HCT116 (cell line): Measurements from ENCODE around the gene TRIM43. TPM values are rescaled to one million over a fixed set of nuclear protein-coding genes. Genes with fewer than 3 reads are reported as not detected.

Source experiments
- ATAC-seq: fragments of 200-7000 bp; cut with Tn5 transposase; 2 replicates; pipeline ENCODE4 v1.9.1; 2020; ENCODE audit warnings: mild to moderate bottlenecking, moderate library complexity
- BruUV-seq: library from RNA; stranded (reverse); fragments of 400-500 nt; replicated peaks from 2 replicates; lab custom pipeline; 2021; lab: Mats Ljungman, UMichigan
- CTCF ChIA-PET: fragments of 300-600 bp; sonication (Branson Sonifier 250); formaldehyde crosslinking; loops from one replicate; lab custom pipeline; 2021; ENCODE audit warnings: antibody characterized with exemption; lab: Charles Lee
- POLR2A ChIA-PET: fragments of 300-600, 350-600 bp; sonication (Branson Sonifier 250); formaldehyde crosslinking; loops from one replicate; lab custom pipeline; 2021; ENCODE audit warnings: antibody characterized with exemption; lab: Charles Lee
- RAD21 ChIA-PET, 2 experiments: fragments of 300-600 bp; sonication (Branson Sonifier 250); formaldehyde crosslinking; loops; one replicate each; lab custom pipeline; 2023; ENCODE audit warnings: low total read pairs in 2 of 2; ENCODE audit not compliant: uncharacterized antibody in 2 of 2, unreplicated experiment in 2 of 2, low non-redundant PET in 1 of 2; lab: Charles Lee
- DNase-seq: peaks from one replicate; pipeline ENCODE4 v3.0.0-alpha.2; 2010; ENCODE audit warnings: low read depth, low spot score
- H2AFZ ChIP-seq: fragments of 200-600 bp; shearing (Covaris generic), sonication (generic); 2 replicates; pipeline ENCODE4 v1.6.1; 2017; ENCODE audit warnings: low read depth, mixed run types, mixed read lengths, antibody characterized with exemption, low read length; ENCODE audit not compliant: poor library complexity, severe bottlenecking
- H3K27ac ChIP-seq: 2 replicates; pipeline ENCODE4 v1.5.1; 2012; ENCODE audit warnings: low read depth, low read length
- H3K27me3 ChIP-seq: fragments of 200-600 bp; sonication (generic); 2 replicates; pipeline ENCODE4 v1.6.1; 2016; ENCODE audit warnings: mixed run types, low read length, mixed read lengths; ENCODE audit not compliant: insufficient read depth
- H3K36me3 ChIP-seq, 2 experiments: fragments of 200-500 bp in 1 of 2; fragments of 200-600 bp in 1 of 2; sonication (Bioruptor generic) in 1 of 2; sonication (generic) in 1 of 2; 2 replicates each; pipeline versions ENCODE4 v1.5.1 to v1.6.1; 2014 to 2016; ENCODE audit warnings: low read length in 2 of 2, inconsistent platforms in 1 of 2, mixed read lengths in 1 of 2, mixed run types in 1 of 2; ENCODE audit not compliant: insufficient read depth in 2 of 2, control insufficient read depth in 1 of 2
- H3K4me1 ChIP-seq, 2 experiments: fragments of 200-600 bp in 1 of 2; sonication (generic) in 1 of 2; 2 replicates each; pipeline versions ENCODE4 v1.5.1 to v1.6.1; 2012 to 2017; ENCODE audit warnings: low read length in 2 of 2, inconsistent platforms in 1 of 2, mild to moderate bottlenecking in 1 of 2, mixed read lengths in 1 of 2, mixed run types in 1 of 2, moderate library complexity in 1 of 2; ENCODE audit not compliant: insufficient read depth in 2 of 2, control insufficient read depth in 1 of 2
- H3K4me2 ChIP-seq: fragments of 200-600 bp; sonication (generic); 2 replicates; pipeline ENCODE4 v1.6.1; 2017; ENCODE audit warnings: mixed run types, low read length, mixed read lengths
- H3K4me3 ChIP-seq, 2 experiments: fragments of 200-600 bp in 1 of 2; sonication (generic) in 1 of 2; replicated peaks in 1 of 2; 2 replicates each; pipeline ENCODE4 v1.5.1; 2011 to 2016; ENCODE audit warnings: low read length in 2 of 2, control low read depth in 1 of 2, low read depth in 1 of 2, mild to moderate bottlenecking in 1 of 2, mixed read lengths in 1 of 2, mixed run types in 1 of 2
- H3K79me2 ChIP-seq: fragments of 200-600 bp; sonication (generic); 2 replicates; pipeline ENCODE4 v1.6.1; 2017; ENCODE audit warnings: mild to moderate bottlenecking, mixed run types, low read length, moderate library complexity, mixed read lengths; ENCODE audit not compliant: insufficient read depth
- H3K9ac ChIP-seq: fragments of 200-600 bp; sonication (generic); 2 replicates; pipeline ENCODE4 v1.6.1; 2016; ENCODE audit warnings: low read length, mixed read lengths
- H3K9me2 ChIP-seq: fragments of 200-600 bp; sonication (generic), shearing (Covaris generic); 2 replicates; pipeline ENCODE4 v1.6.1; 2017; ENCODE audit warnings: mixed run types, mild to moderate bottlenecking, moderate library complexity; ENCODE audit not compliant: insufficient read depth
- H3K9me3 ChIP-seq, 2 experiments: fragments of 200-500 bp in 1 of 2; fragments of 200-600 bp in 1 of 2; sonication (Bioruptor generic) in 1 of 2; sonication (generic) in 1 of 2; 2 replicates each; pipeline ENCODE4 v1.6.1; 2014 to 2017; ENCODE audit warnings: low read length in 2 of 2, mixed read lengths in 2 of 2, inconsistent platforms in 1 of 2, low read depth in 1 of 2, mild to moderate bottlenecking in 1 of 2, mixed run types in 1 of 2, moderate library complexity in 1 of 2; ENCODE audit not compliant: control insufficient read depth in 1 of 2, insufficient read depth in 1 of 2
- H4K20me1 ChIP-seq: fragments of 200-600 bp; sonication (generic), shearing (Covaris generic); 2 replicates; pipeline ENCODE4 v1.6.1; 2017; ENCODE audit warnings: mixed run types, mild to moderate bottlenecking, moderate library complexity; ENCODE audit not compliant: insufficient read depth
- CEBPB ChIP-seq: IDR thresholded peaks from 2 replicates; pipeline ENCODE4 v1.6.1; 2012; ENCODE audit warnings: low read depth
- EZH2 ChIP-seq: fragments of 200-600 bp; sonication (generic); IDR thresholded peaks from 2 replicates; pipeline ENCODE4 v1.6.1; 2017; ENCODE audit warnings: antibody characterized with exemption, mixed run types
- EZH2phosphoT487 ChIP-seq: fragments of 200-600 bp; IDR thresholded peaks from 2 replicates; pipeline ENCODE4 v1.6.1; 2018; ENCODE audit warnings: antibody characterized with exemption, borderline replicate concordance
- FOSL1 ChIP-seq: IDR thresholded peaks from 2 replicates; pipeline ENCODE4 v1.6.1; 2012; ENCODE audit warnings: low read depth
- POLR2A ChIP-seq: IDR thresholded peaks from 2 replicates; pipeline ENCODE4 v1.7.0; 2011; ENCODE audit warnings: borderline replicate concordance; ENCODE audit not compliant: insufficient read depth, insufficient read length; ENCODE audit errors: extremely low read depth
- POLR2AphosphoS5 ChIP-seq: IDR thresholded peaks from 2 replicates; pipeline ENCODE4 v1.6.1; 2011; ENCODE audit warnings: mild to moderate bottlenecking, low read depth, low read length, moderate library complexity
- SIN3A ChIP-seq: IDR thresholded peaks from 2 replicates; pipeline ENCODE4 v1.6.1; 2012; ENCODE audit warnings: low read depth
- SP1 ChIP-seq: IDR thresholded peaks from 2 replicates; pipeline ENCODE4 v1.6.1; 2012; ENCODE audit warnings: low read depth
- YY1 ChIP-seq: IDR thresholded peaks from 2 replicates; pipeline ENCODE4 v1.6.1; 2011; ENCODE audit warnings: low read length, low read depth, moderate library complexity, mild to moderate bottlenecking; ENCODE audit not compliant: insufficient replicate concordance; ENCODE audit errors: extremely low read depth
- ZFX ChIP-seq: fragments of 450-650 bp; IDR thresholded peaks from 2 replicates; pipeline ENCODE4 v1.6.1; 2017
- intact Hi-C: fragments of 100-400 bp; cut with micrococcal nuclease; formaldehyde crosslinking; loops from 2 replicates; pipeline ENCODE4 v1.10.0; 2022
- total RNA-seq: library from RNA; stranded (reverse); gene quantifications from one replicate; pipeline ENCODE4 v1.2.1, GENCODE V29; 2021; ENCODE audit not compliant: unreplicated experiment
- TF ChIP-seq, protein P1 (sequence below): IDR thresholded peaks from 2 replicates; pipeline ENCODE4 v1.6.1; 2012; ENCODE audit warnings: low read depth
- TF ChIP-seq, protein P2 (sequence below): IDR thresholded peaks from 2 replicates; pipeline ENCODE4 v1.6.1; 2012

Gene TRIM43
- total RNA-seq, 1 experiment from 2014 or later: not detected

DNA sequence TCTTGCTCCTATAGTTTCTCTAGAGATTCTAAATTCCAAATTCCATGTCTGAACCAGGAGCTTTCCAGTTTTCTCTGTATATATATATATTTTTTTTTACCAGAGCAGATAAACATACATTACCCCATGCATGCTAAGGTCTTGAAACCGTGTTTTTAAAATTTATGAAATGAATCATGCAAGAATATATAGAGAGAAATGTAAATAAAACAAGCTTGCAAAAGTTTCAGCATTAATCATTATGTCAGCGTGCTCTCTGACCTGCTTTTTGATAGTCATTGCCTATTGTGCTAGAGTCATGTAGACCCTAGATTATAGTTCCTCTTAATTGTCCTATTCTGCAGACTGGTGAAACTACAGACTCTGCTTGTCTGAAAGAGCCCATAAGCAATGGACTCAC is 22.6 kb upstream of the TRIM43 start (continued):
- TF ChIP-seq FOSL1: no peak
- TF ChIP-seq SP1: no peak
- no peak for TF ChIP-seq EZH2phosphoT487
- no peak for TF ChIP-seq SIN3A
- no peak for TF ChIP-seq EZH2
- TF ChIP-seq, protein P1, sequence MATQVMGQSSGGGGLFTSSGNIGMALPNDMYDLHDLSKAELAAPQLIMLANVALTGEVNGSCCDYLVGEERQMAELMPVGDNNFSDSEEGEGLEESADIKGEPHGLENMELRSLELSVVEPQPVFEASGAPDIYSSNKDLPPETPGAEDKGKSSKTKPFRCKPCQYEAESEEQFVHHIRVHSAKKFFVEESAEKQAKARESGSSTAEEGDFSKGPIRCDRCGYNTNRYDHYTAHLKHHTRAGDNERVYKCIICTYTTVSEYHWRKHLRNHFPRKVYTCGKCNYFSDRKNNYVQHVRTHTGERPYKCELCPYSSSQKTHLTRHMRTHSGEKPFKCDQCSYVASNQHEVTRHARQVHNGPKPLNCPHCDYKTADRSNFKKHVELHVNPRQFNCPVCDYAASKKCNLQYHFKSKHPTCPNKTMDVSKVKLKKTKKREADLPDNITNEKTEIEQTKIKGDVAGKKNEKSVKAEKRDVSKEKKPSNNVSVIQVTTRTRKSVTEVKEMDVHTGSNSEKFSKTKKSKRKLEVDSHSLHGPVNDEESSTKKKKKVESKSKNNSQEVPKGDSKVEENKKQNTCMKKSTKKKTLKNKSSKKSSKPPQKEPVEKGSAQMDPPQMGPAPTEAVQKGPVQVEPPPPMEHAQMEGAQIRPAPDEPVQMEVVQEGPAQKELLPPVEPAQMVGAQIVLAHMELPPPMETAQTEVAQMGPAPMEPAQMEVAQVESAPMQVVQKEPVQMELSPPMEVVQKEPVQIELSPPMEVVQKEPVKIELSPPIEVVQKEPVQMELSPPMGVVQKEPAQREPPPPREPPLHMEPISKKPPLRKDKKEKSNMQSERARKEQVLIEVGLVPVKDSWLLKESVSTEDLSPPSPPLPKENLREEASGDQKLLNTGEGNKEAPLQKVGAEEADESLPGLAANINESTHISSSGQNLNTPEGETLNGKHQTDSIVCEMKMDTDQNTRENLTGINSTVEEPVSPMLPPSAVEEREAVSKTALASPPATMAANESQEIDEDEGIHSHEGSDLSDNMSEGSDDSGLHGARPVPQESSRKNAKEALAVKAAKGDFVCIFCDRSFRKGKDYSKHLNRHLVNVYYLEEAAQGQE: no peak

DNA sequence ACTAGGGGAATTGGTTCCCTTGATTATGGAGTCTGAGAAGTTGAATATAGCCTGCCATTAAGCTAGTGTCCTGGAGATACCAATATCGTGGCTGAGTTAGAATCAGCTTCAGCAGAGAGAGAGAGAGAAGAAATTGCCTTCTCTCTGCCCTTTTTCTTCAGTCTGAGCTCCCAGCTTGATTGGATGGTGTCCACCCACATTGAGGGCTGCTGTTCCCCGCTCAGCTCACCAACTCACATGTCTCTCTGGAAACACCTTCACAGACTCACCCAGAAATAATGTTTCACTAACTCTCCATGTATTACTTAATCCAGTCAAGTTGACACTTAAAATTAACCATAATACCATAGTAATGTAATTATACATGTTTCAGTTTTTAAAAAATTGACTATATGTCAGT is 17.9 kb upstream of the TRIM43 start:
- BruUV-seq: no TSS peak
- no peak for TF ChIP-seq CEBPB
- TF ChIP-seq ZFX: no peak
- no peak for TF ChIP-seq SP1
- no peak for TF ChIP-seq YY1
- no peak for TF ChIP-seq POLR2AphosphoS5
- TF ChIP-seq, protein P2, sequence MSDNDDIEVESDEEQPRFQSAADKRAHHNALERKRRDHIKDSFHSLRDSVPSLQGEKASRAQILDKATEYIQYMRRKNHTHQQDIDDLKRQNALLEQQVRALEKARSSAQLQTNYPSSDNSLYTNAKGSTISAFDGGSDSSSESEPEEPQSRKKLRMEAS: no peak
- no peak for TF ChIP-seq FOSL1
- no peak for TF ChIP-seq POLR2A
- TF ChIP-seq, protein P1: no peak
- H2AFZ ChIP-seq: no peak overlapping the region
- H3K9ac ChIP-seq: no peak overlapping the region
- H3K9me2 ChIP-seq: no peaks in the 10 kb centered on the region
- H3K36me3 ChIP-seq: no peaks in the 10 kb centered on the region
- no peaks in the 10 kb centered on the region for H4K20me1 ChIP-seq
- intact Hi-C loops: no loop called here
- ATAC-seq: no peak
- H3K27me3 ChIP-seq: no peaks in the 10 kb centered on the region
- H3K4me2 ChIP-seq: no peak overlapping the region
- CTCF ChIA-PET: no interaction called here
- no peaks in the 10 kb centered on the region for H3K79me2 ChIP-seq
- DNase-seq: no peak
- H3K9me3 ChIP-seq: no peaks in the 10 kb centered on the region
- H3K4me3 ChIP-seq: no peak overlapping the region
- POLR2A ChIA-PET: no interaction called here
- no peaks in the 10 kb centered on the region for H3K4me1 ChIP-seq
- H3K27ac ChIP-seq: no peak overlapping the region
- RAD21 ChIA-PET: no interaction called here
